Measurements from ENCODE around the gene SIGLEC10.

Gene SIGLEC10

DNA sequence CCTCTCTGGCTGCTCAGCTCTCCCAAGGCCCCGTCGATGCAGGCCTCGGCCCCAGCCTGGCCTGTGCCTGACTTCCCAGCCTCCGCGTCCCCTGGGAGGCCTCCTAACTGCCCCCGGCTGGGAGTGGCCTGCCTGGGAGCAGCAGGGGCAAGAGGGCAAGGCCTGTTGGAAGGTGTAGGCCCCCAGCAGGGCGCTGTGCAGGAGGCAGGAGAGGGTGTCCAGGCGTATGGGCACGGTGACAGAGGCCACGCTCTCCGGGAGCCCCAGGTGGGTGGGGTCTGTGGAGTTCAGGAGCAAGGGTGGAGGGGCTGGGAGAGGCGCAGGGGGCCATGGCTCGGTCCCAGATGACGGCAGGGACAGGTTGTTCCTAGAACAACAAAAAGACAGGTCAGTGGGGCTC is 28.3 kb downstream of the SIGLEC10 start:
- H3K4me3 ChIP-seq (ENCODE audit: low read depth, low read length): no peak overlapping the region
- DNase-seq: no peak
- H3K4me1 ChIP-seq: no peaks in the 10 kb centered on the region
- H3K27me3 ChIP-seq: no peaks in the 10 kb centered on the region
- TF ChIP-seq, protein P1, sequence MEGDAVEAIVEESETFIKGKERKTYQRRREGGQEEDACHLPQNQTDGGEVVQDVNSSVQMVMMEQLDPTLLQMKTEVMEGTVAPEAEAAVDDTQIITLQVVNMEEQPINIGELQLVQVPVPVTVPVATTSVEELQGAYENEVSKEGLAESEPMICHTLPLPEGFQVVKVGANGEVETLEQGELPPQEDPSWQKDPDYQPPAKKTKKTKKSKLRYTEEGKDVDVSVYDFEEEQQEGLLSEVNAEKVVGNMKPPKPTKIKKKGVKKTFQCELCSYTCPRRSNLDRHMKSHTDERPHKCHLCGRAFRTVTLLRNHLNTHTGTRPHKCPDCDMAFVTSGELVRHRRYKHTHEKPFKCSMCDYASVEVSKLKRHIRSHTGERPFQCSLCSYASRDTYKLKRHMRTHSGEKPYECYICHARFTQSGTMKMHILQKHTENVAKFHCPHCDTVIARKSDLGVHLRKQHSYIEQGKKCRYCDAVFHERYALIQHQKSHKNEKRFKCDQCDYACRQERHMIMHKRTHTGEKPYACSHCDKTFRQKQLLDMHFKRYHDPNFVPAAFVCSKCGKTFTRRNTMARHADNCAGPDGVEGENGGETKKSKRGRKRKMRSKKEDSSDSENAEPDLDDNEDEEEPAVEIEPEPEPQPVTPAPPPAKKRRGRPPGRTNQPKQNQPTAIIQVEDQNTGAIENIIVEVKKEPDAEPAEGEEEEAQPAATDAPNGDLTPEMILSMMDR (IDR thresholded peaks at IDR 0.05; ENCODE audit: low read depth, low read length): no peak
- no peaks in the 10 kb centered on the region for H3K36me3 ChIP-seq
- H3K9me3 ChIP-seq: no peaks in the 10 kb centered on the region

DNA sequence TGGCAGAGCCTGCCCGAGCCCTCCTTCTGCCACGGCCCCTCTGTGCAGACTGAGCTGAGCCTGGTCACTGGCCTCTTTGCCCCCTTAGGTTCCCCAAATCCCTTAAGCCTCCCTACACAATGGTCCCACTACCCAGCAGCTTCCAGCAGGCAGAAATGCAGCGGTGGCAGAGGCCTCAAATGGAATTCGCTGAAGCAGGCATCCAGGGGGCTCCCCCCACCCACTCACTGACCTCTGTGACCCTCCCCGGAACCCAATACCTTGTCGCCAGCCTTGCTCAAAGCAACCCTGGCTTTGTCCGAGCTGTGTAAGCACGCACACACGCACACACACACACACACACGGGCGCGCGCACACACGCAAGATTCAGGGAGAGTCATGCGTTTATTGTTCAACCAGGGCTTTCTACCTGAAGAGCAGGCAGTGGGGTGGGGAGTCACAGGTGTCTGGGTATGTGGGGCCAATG is 29.5 kb downstream of the SIGLEC10 start, which contains the start of gene LIM2:
LIM2 (minus strand) TSS at position 51 of the 466 bp plus-strand sequence. CDS start 531 bp downstream, outside the sequence.
- DNase-seq: no peak
- TF ChIP-seq, protein P1 (IDR thresholded peaks at IDR 0.05; ENCODE audit: low read depth, low read length): no peak
- H3K4me3 ChIP-seq (ENCODE audit: low read depth, low read length): no peak within 1 kb of the TSS

DNA sequence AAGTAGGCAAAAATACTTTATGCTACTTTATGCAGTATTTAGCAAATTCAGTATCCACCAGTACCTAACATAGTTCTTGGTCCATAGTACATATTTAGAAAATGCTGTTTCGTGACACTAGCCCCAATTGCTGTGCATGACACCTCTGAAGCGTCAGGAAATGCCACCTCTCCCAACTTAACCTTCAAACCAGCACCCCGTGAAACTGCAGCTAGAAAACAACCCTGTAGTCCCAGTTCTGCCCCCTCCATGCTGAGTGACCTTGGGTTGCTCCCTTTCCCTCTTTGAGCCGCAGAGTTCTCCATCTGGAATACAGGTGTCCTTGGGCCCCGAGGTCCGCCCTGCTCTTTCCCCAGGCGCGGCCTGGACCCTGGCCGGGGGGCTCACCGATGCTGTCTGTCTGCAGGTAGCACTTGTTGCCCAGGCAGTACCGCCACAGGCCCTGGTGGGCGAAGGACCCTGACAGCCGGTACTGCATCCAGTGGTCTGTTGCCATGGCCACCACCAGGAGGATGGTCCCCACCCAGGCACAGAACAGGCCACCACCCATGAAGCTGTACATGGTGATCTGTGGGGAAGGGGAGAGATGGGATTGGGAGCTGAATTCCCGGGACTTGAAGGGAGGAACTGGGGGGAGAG is 30.4 kb downstream of the SIGLEC10 start:
- Histone ChIP-seq H3K4me3 (ENCODE audit: low read depth, low read length) (no peak overlapping the region), H3K9me3 (no peaks in the 10 kb centered on the region), H3K4me1 (no peaks in the 10 kb centered on the region), H3K27me3 (no peaks in the 10 kb centered on the region), H3K36me3 (no peaks in the 10 kb centered on the region)
- DNase-seq: no peak
- TF ChIP-seq, protein P1 (IDR thresholded peaks at IDR 0.05; ENCODE audit: low read depth, low read length): no peak

More for the DNA sequence above, 29.5 kb downstream of the SIGLEC10 start, which contains the start of gene LIM2:
- no peaks in the 10 kb centered on the region for H3K4me1 ChIP-seq
- no peaks in the 10 kb centered on the region for H3K9me3 ChIP-seq
- no peaks in the 10 kb centered on the region for H3K36me3 ChIP-seq
- no peaks in the 10 kb centered on the region for H3K27me3 ChIP-seq

DNA sequence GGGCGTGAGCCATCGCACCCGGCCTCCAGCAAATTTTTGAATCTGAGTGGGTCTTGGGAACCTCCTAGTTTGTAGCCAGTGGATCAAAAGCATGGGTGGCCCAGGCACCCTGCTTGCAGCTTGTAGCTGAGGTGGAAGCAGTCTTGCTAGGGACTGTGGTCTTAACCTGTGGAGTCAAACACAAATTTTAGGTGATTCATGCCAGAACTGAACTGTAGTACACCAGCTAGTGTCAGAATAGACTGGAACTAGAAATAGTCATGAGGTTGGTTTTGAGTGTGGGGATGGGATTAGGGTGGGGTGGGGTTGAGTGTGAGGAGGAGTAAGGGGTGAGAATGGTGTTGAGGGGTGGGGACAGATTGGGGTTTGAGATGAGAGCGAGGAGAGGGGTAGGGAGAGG is 35.4 kb downstream of the SIGLEC10 start:
- Histone ChIP-seq H3K9me3 (no peaks in the 10 kb centered on the region), H3K4me1 (no peaks in the 10 kb centered on the region), H3K27me3 (no peaks in the 10 kb centered on the region), H3K36me3 (no peaks in the 10 kb centered on the region), H3K4me3 (ENCODE audit: low read depth, low read length) (no peak overlapping the region)
- TF ChIP-seq, protein P1 (IDR thresholded peaks at IDR 0.05; ENCODE audit: low read depth, low read length): no peak
- DNase-seq: no peak

DNA sequence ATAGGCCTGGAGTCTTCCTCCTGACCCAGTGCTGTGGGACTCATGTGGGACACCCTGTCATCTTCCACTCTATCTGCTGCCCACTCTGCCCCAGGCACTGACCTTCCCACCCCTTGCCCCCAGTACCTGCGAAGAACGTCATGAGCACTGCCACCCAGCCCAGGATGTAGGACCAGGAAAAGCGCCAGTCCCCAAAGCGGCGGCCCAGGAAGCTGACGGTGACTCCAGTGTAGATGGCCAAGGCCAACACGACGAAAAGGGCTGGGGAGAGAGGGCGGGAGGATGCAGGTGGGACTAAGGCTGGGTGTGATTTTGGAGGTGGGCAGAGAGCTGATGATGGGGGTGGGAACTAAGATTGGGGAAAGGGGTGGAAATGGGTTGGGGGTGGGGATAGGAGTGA is 37.1 kb downstream of the SIGLEC10 start:
- DNase-seq: no peak
- Histone ChIP-seq H3K4me3 (ENCODE audit: low read depth, low read length) (no peak overlapping the region), H3K27me3 (no peaks in the 10 kb centered on the region), H3K4me1 (no peaks in the 10 kb centered on the region), H3K9me3 (no peaks in the 10 kb centered on the region), H3K36me3 (no peaks in the 10 kb centered on the region)
- TF ChIP-seq, protein P1 (IDR thresholded peaks at IDR 0.05; ENCODE audit: low read depth, low read length): no peak

DNA sequence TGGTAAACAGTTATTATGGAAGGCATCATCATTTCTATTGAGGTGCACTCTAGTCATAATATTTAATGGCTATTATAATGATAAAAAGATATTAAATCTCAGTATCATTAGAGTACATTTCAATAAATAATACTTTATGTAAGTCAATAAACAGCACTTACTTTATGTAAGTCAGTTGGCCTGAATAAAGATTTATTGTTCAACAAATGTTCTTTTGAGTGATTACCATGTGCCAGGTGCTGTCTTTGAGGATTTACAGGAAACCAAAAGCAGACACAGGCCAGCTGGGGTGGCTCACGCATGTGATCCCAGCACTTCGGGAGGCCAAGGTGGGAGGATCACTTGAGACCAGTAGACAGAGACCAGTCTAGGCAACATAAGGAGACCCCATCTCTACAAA is 40.0 kb downstream of the SIGLEC10 start:
- DNase-seq: no peak
- Histone ChIP-seq H3K4me1 (no peaks in the 10 kb centered on the region), H3K36me3 (no peaks in the 10 kb centered on the region), H3K4me3 (ENCODE audit: low read depth, low read length) (no peak overlapping the region), H3K27me3 (no peaks in the 10 kb centered on the region), H3K9me3 (no peaks in the 10 kb centered on the region)
- TF ChIP-seq, protein P1 (IDR thresholded peaks at IDR 0.05; ENCODE audit: low read depth, low read length): no peak

Data from BE2C (cell line).